Stimulated activated CD4-positive, alpha-beta T cell treated with anti-CD3 and anti-CD28 coated beads, Interleukin-2, amount 100 ng/mL, for 4 hours (primary cell): Measurements from ENCODE around the gene TBL1XR1.

ENCODE experiments used
- DNase-seq: peaks from one replicate; pipeline ENCODE4 v3.0.0-alpha.2; 2020; ENCODE audit warnings: low read depth

The TBL1XR1 gene

DNA sequence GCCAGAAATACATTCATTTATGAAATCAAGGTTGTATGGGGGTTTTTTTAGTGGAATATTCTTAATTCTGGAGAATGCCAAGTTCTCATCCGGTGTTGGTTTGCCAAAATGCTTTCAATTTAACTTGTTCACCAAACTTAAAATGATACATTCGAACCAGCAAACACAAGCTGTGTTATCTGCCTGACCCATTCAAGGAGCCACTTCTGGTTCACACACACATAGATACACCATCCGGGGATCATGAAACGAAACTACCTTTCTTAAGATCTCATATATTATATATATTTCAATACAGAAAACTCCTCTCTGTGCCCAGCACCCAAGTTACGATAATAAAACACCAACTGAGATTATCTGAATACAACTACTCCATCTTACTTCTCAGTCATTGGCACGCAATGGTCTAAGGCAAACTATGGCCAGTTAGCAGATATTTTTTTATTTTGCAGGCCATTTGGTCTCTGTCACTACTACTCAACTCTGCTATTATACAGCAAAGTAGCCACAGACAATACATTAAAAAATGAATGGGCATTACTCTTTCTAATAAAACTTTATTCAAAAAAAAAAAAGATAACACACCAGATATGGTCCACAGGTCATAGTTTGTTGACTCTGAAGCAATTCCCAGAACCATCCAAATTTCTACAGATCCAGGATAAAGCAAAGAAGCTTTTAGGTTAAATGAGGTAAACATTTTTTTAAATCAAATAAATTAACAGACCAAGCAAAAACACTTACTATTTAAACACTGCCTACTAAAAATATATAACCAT lies 89.6 kb downstream of the TBL1XR1 start:
- DNase-seq = no peak

DNA sequence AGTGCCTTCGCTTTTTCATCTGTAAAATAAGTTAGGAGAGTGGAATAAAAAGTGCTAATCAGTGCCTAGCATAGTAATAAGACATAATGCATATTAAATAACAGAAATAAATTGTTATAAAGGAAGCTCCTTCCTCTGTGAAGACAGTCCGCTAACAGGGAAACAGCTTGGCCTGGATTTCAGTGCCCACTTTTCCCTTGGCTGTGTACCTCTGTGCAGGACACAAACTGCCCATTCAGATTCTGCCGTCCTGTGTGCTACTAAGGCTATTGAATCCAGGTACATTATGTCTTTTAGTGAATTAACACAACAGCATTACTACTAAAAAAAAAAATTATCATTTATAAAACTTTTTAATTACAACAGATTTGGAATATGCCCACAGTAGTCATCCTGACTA lies 90.7 kb downstream of the TBL1XR1 start:
- DNase-seq = no peak

DNA sequence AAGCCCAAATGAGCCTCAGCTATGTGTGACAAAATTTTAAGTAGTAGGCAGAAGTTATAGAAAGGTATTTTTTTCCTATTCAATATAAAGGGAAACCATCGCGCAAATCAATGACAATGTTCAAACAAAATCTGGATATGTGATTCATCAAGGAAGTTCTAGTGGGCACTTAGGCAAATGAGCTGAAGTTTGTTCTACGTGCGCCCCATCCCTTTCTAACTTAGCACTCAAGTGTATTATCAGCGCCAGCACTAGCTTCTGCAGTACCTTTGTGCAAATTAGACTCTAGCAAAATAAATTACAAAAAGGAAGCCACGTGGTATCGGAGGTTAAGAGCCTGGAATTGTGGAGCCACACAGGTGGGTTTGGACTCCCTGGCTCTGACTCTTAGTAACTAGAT lies 91.1 kb downstream of the TBL1XR1 start:
- DNase-seq = no peak

DNA sequence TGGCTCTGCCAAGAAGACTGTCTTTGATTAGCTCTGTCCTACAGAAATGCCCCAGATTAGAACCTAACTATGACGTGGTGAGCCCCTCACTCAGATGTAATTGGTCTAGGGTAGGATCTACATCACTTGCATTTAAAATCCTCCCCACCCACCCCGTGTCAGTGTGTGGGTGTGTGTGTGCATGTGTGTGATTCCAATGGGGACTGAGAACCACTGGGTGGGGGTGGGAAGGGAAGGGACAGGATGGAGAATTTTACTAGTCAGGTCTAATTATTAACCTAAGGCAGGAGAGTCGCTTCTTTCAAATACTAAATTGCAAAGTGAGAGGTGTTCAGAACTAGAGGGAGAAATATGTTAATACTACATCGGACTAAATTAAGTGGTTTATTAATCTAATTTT lies 91.7 kb downstream of the TBL1XR1 start:
- no peak for DNase-seq

DNA sequence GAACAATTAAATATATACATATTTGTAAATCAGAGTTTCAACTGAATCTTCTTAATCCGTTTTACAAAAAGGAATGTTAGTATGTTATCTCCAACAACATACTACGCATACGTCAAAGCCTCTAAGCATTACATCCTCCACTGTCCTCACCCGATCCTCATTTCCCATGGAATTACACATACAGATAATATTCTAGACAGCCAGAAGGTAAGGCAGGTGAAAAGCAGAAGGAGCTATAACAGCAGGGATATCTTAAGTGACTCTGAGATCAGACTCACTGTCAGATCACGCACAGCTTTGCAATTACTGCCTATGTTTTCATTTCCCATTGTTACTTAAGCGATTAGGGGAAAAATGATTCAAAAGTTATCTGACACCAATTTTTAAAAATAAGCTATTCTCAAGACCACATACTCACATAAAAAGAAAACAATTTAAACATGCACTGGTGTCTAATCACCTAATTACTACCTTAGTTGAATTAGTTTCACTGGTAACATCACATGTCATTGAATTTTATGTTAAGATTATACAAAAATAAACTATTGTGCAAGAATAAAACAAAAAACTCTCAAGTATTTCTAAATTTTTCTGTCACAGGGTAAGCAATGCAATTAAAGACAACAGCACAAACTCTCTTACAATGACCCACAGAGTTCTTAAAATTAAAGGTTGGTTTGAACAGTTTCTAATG lies 92.8 kb downstream of the TBL1XR1 start:
- DNase-seq = no peak

DNA sequence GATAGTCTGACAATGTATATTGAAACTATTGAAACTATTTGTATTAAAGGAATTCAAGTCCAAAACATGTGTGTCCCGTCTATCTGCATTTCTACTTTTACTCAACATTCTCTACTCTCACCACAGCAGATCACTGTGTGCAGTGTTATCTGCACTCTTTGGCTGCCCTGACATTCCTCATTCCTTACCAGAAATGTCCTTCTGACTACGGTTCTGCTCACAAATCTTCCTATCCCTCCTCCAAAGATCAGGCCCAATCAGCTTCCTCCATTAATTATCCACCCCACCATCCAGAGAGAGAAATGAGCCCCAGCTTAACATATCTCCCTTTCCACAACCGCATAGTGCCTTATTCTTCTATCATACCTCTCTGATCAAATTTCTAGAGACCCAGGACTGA lies 94.7 kb downstream of the TBL1XR1 start:
- DNase-seq = no peak

DNA sequence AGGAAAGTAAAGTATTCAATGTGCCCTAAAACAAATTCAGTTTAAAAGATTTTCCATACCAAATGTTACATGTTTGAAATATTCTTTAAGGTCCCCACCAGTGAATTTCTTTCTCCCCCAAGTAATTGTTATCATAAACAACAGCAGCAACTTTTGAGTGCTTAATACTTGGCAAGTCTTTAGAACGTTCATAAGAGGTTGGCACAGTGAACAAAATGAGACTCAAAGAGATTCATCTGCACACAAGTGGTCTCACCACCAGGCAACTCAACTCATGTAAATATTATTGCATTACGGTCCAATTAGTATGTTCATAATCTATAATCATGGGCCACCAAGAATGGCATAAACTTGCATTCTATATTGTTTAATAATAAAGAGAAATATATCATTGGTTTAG lies 98.7 kb downstream of the TBL1XR1 start:
- DNase-seq = no peak

DNA sequence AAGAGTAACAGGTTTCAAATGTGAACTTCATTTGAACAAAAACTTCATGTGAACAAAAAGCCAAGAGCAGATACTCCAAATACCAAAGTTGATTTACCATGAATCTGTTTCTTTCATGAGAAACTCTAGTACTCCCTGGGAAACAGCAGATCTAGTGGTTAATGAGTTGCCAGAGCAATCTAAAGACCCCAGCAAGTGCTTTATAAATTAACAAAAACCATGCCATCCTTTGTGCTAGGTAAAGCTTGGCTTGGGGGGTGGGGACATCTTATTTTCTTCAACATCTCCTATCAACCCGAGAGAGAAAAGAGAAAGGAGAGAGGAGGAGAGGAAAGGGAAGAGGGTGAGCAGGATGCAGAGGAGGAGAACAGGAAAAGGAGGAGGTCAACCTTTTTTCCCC lies 100.7 kb downstream of the TBL1XR1 start:
- no peak for DNase-seq

DNA sequence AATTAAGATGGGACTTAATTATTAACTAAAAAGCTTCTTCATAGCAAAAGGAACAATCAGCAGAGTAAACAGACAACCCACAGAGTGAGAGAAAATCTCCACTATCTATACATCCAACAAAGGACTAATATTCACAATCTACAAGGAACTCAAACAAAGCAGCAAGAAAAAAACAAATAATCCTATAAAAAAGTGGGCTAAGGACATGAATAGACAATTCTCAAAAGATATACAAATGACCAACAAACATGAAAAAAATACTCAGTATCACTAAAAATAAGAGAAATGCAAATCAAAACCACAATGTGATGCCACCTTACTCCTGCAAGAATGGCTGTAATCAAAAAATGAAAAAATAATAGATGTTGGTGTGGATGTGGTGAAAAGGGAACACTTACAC lies 103.3 kb downstream of the TBL1XR1 start:
- no peak for DNase-seq

DNA sequence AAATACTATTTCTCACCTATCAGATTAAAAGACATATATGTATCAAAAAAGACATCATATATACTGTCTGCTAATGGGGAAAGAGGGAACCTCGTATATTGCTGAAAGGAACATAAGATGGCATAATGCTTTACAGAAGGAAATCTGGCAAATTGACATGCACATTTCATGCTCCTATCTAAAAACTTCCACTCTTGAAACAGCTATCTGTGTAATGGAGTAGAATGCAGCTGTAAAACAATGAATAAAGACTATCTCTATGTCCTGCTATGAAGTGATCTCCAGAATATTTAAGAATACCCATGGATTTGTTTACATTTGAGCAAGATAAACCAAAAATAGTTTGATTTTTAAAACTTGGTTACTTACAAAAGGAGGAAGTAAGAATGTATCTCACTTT lies 107.4 kb downstream of the TBL1XR1 start:
- no peak for DNase-seq

DNA sequence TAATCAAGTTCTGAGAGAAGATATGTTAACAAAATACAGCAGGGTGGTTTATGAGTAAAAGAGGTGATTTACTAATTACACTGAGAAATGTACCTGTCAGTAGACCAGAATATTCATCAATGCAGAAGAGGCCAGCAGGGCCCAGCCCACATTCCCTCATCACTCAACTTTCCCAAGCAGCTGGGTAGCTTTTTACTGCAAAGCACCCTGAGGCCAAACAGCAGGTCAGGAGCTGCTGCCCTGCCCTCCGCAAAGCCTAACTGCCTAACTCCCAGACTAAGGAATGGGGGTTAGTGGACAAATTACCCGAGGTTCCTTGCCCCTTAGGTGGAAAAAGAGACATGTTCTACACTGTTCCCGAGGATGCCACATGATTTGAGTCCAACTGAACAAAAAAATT lies 108.2 kb downstream of the TBL1XR1 start:
- no peak for DNase-seq

DNA sequence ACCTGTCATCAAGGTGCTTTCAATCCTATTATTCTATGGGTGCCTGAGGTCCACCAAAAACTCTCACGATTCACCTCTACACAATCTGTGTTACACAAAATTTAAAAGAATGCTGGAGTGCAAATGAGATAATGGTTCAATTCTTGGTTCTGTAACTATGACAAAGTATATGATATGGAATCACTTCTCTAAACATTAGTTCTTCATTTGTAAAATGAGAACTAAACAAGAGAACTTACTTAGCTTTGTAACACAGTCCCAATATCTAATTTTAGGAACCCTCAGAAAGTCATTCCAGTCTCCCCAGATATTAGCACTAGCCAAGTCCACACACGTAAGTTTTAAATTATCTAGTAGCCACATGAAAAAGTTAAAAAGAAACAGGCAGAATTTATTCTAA lies 111.5 kb downstream of the TBL1XR1 start:
- DNase-seq = no peak

DNA sequence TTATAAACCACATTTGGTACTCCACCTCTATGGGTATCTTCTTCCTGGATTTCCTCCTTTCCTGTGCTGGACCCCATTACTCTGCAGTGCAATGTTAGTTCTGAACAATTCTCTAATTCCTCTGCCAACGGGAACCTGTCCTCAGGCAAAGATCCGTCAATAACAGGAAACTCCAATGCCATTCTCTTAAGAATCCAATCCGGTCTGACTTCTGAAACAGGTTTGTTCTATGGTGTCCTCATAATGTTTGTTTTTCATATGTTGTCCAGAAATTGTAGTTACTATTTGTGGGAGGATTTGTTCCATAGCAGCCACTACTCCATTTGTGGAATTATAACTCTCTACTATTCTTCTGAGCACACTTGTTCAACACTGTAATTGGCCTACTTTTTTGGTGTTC lies 112.7 kb downstream of the TBL1XR1 start:
- no peak for DNase-seq

DNA sequence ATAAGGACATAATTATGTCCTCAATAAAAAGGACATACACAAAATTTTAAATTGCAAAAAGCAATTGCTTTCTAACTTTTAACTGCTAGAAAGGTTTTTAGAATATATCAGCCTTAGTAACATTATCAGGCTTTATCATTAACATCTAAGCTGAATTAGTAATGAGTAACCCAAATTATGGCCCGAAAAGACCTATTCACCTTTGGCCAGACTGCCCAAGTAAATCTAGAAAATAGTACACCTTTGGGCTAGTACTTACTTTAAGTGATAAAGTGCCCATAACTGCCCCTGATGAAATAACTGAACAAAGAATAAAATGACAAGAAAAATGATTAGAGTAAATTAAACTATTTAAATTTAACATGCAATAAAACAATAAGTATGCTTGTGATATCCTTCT lies 117.2 kb downstream of the TBL1XR1 start:
- no peak for DNase-seq

DNA sequence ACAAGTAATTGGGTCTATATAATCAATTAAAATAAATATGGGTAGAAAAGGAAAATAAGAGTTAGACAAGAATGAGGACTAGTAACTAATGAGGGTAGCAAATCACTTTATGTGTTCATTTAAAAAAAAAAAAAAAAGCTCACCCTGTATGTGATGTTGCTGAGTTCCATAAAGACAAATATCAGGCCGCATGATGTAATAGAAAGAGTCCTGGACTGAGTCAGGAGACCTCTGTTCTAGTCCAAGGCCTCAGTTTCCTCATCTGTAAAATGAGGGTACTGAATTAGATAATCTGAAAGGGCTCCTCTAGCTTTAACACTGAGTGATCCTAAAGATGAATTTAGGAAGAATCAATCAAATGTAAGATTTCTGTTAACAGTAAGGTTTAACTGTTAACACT lies 117.6 kb downstream of the TBL1XR1 start:
- DNase-seq = no peak

DNA sequence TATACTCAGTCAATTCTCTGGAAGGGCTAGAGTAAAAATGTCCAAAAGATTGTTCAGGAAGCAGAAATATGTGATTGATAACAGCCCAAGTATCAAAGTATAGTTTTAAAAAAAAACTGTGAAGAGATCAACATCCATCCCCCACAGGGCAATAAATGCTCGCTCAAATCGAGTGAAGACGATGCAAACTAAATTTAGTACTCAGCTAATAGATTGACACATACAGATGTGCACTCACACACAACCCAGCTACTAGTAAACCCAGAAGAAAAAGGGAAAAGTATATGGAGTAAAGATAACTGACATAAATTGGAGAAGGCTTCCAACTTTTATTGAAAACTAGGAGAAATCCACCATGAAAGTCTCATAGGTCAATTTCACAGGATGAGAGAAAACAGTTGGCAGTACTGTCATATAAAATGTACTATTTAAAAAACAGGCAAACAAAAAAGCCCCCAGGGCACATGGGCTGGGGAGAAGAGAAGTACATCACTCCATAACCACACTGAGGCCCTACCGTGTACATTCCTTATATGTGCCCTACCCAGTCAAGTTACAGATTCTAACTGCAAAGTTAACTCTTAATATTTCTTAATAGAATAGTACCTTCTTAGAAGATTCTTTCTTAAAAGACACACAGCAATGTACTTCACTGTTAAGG lies 125.7 kb downstream of the TBL1XR1 start:
- no peak for DNase-seq

DNA sequence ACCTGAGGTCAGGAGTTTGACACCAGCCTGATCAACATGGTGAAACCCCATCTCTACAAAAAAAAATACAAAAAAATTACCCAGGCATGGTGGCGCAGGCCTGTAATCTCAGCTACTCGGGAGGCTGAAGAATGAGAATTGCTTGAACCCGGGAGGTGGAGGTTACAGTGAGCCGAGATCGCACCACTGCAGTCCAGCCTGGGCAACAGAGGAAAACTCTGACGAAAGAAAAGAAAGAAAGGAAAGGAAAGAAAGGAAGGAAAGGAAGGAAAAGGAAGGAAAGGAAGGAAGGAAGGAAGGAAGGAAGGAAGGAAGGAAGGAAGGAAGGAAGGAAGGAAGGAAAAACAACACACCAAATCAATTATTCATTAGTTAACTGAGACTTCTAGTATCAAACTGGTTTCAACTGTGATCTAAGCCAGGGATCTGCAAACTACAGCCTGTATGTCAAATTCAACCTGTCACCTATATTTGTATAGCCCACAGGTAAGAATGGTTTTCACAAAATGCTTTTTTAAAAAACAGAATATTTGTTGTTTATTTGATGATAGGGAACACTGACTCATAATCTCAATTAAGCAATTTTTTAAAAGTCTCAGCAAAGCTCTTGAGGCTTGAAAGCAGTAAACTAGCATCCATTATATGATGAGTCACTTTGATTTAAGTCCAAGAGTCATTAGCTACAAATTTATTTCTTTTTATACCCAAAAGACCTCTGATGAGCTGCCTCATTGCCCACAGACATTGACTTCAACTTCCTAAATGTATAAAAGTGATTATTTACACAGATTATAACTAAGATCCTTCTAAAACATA lies 127.6 kb downstream of the TBL1XR1 start:
- DNase-seq = no peak

DNA sequence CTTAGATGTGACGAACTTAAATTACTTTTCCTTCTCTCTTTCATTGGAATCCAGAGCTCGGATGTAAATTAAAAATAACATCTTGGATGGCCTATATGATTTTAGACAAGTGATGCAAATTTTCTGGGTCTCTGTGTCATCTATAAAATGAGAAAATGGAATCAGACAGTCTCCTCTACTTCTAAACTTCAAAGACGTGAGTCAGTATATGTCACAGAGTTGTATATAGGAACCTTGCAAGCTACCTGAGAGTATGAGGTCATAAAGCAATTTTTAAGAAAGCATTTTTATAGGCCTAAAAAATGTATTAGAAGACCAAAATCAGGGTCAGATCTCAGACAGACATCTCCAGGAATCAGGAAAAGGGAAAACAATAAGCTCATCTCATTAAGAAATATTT lies 128.3 kb downstream of the TBL1XR1 start:
- DNase-seq = no peak

DNA sequence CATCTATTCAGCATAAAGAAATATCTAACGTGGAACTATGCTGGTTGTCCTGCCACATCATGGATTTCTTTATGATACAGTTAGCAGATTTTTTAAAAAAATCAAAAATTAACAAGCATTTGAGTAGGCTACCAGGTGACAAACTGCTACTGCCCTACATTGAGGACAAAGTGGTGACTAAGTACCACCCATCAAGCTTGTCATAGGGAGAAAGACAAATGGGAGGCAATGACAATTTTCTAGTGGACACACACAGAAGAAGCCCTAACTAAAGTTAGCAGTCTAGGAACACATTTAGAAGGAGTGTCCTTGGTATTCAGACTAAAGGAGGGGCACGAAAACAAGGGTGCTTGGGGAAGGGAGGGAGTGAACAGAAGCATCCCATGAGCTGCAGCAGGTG lies 131.2 kb downstream of the TBL1XR1 start:
- DNase-seq = no peak

DNA sequence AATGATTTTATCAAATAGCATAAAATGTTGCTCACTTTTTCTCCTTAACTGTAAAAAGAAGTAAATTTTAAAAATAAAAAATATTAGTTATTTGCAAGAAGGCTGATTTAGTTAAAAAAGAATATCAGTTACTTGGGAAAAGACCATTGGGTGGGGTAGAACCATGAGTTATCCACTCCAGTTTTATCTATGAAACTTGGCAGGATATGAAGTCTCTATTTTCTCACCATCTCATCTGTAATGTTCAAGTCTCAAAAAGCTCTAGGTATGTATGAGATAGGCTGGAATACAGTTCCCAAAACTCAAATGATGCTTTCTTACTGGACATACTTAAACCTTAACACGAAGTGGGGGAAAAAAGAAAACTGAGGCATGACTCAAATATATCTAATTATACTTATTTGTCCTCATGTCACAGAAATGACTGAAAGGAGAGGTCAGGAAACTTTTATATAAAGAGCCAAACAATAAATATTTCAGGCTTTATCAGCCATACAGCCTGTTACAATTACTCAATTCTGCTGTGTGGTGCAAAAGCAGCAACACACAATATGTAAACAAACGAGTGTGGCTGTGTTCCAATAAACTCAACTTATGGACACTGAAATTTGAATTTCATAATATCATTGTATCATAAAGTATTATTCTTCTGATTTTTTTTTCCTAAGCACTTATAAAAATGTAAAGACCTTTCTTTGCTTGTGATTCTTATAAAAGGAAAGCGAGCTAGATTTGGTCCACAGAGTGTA lies 131.8 kb downstream of the TBL1XR1 start:
- no peak for DNase-seq

DNA sequence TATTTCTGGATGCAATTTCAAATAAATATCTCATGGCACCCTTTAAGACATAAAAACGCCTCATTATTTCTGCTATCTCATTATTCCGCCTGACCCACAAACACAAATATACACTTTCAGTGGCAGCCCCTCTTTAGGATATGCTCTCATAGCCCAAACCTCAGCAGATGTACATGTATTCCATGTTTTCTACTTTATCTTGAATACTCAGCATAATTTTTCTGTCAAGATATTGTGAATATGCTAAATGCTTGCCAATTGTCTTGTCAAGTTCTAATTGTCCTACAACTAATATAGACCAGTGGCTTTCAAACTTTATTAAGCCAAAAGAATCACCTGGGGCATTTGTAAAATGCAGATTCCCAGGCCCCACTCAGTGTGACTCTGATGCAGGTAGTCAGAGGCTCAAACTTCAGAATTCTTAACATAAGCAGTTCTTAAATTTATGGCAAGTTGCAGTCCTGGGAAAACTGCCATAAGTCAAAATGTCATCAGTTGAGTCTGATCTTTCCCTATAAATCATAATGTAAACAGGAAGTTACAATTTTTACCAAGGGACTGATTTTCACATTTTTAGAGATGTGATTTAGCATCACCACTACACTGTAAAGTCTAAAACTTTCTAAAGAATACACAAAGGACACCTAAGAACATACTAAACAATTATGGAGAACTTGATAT lies 135.1 kb downstream of the TBL1XR1 start:
- DNase-seq = no peak
